MCF 10A (cell line): ENCODE results near the gene CIDEA. TPM values are rescaled to one million over a fixed set of nuclear protein-coding genes. Genes with fewer than 3 reads are reported as not detected.

Experiments used
- BruUV-seq: library from RNA; stranded (reverse); fragments of 400-500 nt; replicated peaks from 2 replicates; lab custom pipeline; 2021; lab: Mats Ljungman, UMichigan
- CTCF ChIA-PET: fragments of 300-600 bp; sonication (Branson Sonifier 250); formaldehyde crosslinking; extraction: SDS; loops from one replicate; lab custom pipeline; 2021; ENCODE audit warnings: antibody characterized with exemption, inconsistent platforms; lab: Yijun Ruan, JAX
- POLR2A ChIA-PET: fragments of 300-600, 350-650 bp; sonication (Branson Sonifier 250); formaldehyde crosslinking; extraction: SDS; loops from one replicate; lab custom pipeline; 2020; ENCODE audit warnings: antibody characterized with exemption, inconsistent platforms; lab: Yijun Ruan, JAX
- DNase-seq: peaks from one replicate; pipeline ENCODE4 v3.0.0-alpha.2; 2018; ENCODE audit not compliant: unreplicated experiment
- H3K27ac Mint-ChIP-seq: one replicate; pipeline ENCODE4 v1.8.0; 2022; ENCODE audit warnings: mild to moderate bottlenecking, low read depth, mixed read lengths; ENCODE audit not compliant: unreplicated experiment
- H3K27me3 Mint-ChIP-seq: one replicate; pipeline ENCODE4 v1.8.0; 2022; ENCODE audit warnings: mixed read lengths; ENCODE audit not compliant: insufficient read depth, unreplicated experiment
- H3K36me3 Mint-ChIP-seq: one replicate; pipeline ENCODE4 v1.8.0; 2022; ENCODE audit warnings: mild to moderate bottlenecking, moderate library complexity, mixed read lengths; ENCODE audit not compliant: insufficient read depth, unreplicated experiment
- H3K4me1 Mint-ChIP-seq: one replicate; pipeline ENCODE4 v1.8.0; 2022; ENCODE audit warnings: mixed read lengths; ENCODE audit not compliant: insufficient read depth, unreplicated experiment
- H3K4me3 Mint-ChIP-seq: one replicate; pipeline ENCODE4 v1.8.0; 2022; ENCODE audit warnings: mild to moderate bottlenecking, moderate library complexity, mixed read lengths; ENCODE audit not compliant: unreplicated experiment
- H3K9me3 Mint-ChIP-seq: one replicate; pipeline ENCODE4 v1.8.0; 2022; ENCODE audit warnings: mixed read lengths; ENCODE audit not compliant: unreplicated experiment
- CTCF ChIP-seq: fragments of 200-600 bp; IDR thresholded peaks from one replicate; pipeline ENCODE4 v1.8.0; 2022; ENCODE audit warnings: antibody characterized with exemption, mild to moderate bottlenecking; ENCODE audit not compliant: unreplicated experiment
- intact Hi-C: fragments of 100-400 bp; cut with micrococcal nuclease; formaldehyde crosslinking; loops from 2 replicates; pipeline ENCODE4 v1.14.1; 2022
- total RNA-seq: library from RNA; stranded (reverse); gene quantifications from 2 replicates; pipeline ENCODE4 v1.2.3, GENCODE V29; 2022

The CIDEA gene
- total RNA-seq, 1 experiment from 2014 or later, result not detected

GRCh38 chr18:12310762-12311161 lies 56.6 kb downstream of the CIDEA start:
- TF ChIP-seq CTCF, result no peak
- peaks cover 70% of the 10 kb centered on the region for H3K36me3 Mint-ChIP-seq
- CTCF ChIA-PET, result interaction anchor here (0.7 to 3.2 kb wide), 5 partner anchors 8 to 39 kb away, joined by 3 to 21 read pairs (median 7); no protein-coding TSS in a partner anchor

GRCh38 chr18:12312976-12313375 lies 58.8 kb downstream of the CIDEA start:
- H3K27me3 Mint-ChIP-seq, result no peaks in the 10 kb centered on the region
- intact Hi-C loops, result no loop called here
- CTCF ChIA-PET, result interaction anchor here (1.1 to 1.5 kb wide), 3 partner anchors 9 to 238 kb away, joined by 5 to 7 read pairs (median 7); no protein-coding TSS in a partner anchor
- no peak overlapping the region for H3K4me3 Mint-ChIP-seq
- BruUV-seq, result no TSS peak
- H3K36me3 Mint-ChIP-seq, result peaks cover 86% of the 10 kb centered on the region
- peaks cover 16% of the 10 kb centered on the region for H3K4me1 Mint-ChIP-seq
- POLR2A ChIA-PET, result interaction anchor here (2.9 kb wide), 1 partner anchor 25 kb away, joined by 15 read pairs; no protein-coding TSS in a partner anchor
- no peak overlapping the region for H3K27ac Mint-ChIP-seq
- no peak for DNase-seq
- no peak for TF ChIP-seq CTCF
- H3K9me3 Mint-ChIP-seq, result no peaks in the 10 kb centered on the region

More at GRCh38 chr18:12310762-12311161, 56.6 kb downstream of the CIDEA start:
- Mint-ChIP-seq H3K4me3 (peak overlapping the region; percentile 86), H3K4me1 (peaks cover 12% of the 10 kb centered on the region), H3K9me3 (no peaks in the 10 kb centered on the region), H3K27me3 (no peaks in the 10 kb centered on the region), H3K27ac (peak overlapping the region; percentile 87)
- no peak for DNase-seq
- POLR2A ChIA-PET, result interaction anchor here (0.6 to 8.2 kb wide), 12 partner anchors 8 to 290 kb away, joined by 3 to 234 read pairs (median 4); no protein-coding TSS in a partner anchor
- no TSS peak for BruUV-seq
- intact Hi-C loops, result no loop called here

- H3K4me3 Mint-ChIP-seq, result no peak overlapping the region
- TF ChIP-seq CTCF, result no peak
Measured at GRCh38 chr18:12313530-12314245, 59.5 kb downstream of the CIDEA start.

More at GRCh38 chr18:12313530-12314245, 59.5 kb downstream of the CIDEA start:
- CTCF ChIA-PET, result interaction anchor here (1.0 to 1.5 kb wide), 6 partner anchors 8 to 239 kb away, joined by 3 to 12 read pairs (median 5); no protein-coding TSS in a partner anchor
- no peak for DNase-seq
- no peaks in the 10 kb centered on the region for H3K27me3 Mint-ChIP-seq
- H3K4me1 Mint-ChIP-seq, result peaks cover 22% of the 10 kb centered on the region
- intact Hi-C loops, result no loop called here
- H3K9me3 Mint-ChIP-seq, result no peaks in the 10 kb centered on the region
- POLR2A ChIA-PET, result interaction anchor here (0.8 to 2.9 kb wide), 3 partner anchors 25 to 258 kb away, joined by 3 to 15 read pairs (median 3); no protein-coding TSS in a partner anchor
- H3K36me3 Mint-ChIP-seq, result peaks cover 92% of the 10 kb centered on the region
- no TSS peak for BruUV-seq
- H3K27ac Mint-ChIP-seq, result no peak overlapping the region
